Suppressor macrophage treated with lipopolysaccharide for 1 hour (primary cell): ENCODE data around the gene PTPN1.
"Not testable (repeated sequence)": the region's sequence is repeated elsewhere in the genome, so short reads cannot be mapped to it uniquely, and the experiment has no call there.

Experiments used
- DNase-seq, 3 donors: peaks; one replicate each; pipeline ENCODE4 v3.0.0-alpha.2; 2020 to 2022

PTPN1 gene

DNA sequence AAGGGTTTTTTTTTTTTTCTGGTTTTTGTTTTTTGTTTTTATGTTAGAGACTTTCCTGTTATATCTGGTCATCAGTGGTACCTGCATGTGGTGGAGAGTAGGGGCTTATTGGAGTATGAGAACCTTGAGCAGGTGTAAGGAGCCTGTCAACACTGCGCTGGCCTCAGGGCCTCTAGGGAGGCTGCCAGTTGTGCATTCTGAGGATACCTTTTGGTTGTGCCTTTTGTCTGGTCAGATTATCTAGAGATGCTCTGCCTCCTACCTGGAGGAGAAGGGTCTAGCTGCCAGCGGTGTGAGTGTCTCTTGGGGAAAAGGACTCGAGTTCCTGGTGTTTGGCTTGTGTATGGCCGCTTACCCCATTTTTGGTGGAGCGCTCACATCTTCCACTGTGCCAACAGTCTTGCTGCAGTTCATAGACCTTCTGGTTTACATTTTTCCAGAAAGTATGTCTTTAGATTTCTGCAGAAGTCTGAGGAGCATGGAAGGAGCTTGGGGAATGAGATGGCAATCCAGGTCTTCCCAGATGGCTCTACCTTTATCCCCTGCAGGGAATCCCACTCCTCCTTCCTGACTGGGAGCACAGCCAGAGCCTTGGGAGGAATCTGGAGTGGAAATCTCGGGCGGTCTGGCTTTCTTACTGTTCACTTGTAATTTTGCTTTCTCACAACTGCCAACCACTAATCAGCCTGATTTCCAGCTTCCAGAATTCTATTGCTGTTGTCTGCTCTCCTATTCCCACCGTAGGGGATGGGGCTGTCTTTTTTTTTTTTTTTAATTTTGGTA, 49.9 kb downstream of the PTPN1 start:
- no peak for DNase-seq

DNA sequence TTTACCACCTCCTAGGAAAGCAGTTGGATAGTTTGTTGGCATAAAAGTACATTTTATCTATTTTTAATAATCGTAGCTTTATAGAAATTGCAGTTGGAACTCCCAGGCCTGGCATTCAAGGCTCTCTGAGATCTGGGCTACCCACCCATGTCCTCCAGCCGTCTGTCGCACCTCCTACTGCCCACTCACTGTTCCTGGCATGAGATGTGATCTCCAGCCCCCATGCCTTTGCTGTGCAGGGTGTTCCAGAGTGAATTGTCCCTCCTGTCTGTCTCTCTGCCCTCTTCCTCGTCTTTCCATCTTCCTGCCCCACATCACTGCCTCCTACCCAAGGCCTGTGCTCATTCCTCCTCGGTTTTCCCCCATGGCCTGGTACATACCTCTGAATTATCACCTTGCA, 50.7 kb downstream of the PTPN1 start:
- DNase-seq = no peak

DNA sequence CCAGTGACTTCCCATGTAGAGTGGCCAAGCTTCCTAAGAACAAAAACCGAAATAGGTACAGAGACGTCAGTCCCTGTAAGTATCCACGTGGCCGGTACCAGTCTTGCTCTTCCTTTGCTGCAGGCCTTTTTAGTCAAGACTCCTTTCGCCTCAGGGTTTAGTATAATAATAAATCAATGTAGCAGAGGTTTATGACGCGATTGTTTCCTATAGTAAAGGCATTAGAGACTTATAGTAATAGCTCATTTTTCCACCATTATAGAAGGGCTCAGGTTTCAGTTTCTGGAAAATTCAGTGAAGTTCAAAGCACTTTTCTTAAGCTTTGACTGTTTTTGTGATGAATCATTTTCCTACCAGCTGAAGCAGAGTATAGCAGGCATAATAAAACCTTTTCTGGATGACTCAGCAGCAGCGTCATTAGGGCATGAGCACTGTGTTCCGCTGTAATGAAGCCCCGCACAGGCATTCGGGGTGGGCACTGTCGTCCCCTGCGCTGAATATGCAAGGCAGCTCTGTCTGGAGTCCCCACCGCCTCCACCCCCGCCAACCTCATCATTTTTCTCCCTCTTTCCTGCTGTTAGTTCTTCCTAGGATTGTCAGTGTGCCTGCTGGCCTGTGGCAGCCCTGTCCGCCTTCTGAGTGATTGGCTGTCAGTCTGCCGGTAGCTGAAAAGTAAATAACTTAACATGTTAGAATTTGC, 51.3 kb downstream of the PTPN1 start:
- peak in 2 of 3 donors; percentile 45 to 58 for DNase-seq

DNA sequence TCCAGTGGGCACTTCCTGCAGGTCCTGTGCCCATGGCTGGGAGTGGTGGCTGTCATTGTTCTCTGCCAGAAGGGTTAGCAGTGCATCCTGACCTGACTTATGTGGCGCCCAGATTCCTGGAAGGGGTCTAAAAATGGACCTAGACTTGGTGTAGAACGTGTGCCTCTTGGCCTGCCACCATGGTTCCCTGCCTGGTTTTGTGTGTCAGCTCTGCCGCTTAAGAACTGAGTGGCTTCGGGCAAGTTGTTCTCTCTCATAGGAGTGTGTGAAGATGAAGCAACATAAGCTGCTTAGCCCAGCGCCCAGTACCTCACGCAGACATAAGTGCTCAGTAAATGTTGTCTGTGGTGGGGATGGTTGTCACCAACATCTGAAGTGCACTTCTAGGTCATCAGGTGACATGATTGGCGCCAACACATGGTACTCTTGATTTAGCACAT, 52.1 kb downstream of the PTPN1 start:
- no peak for DNase-seq

DNA sequence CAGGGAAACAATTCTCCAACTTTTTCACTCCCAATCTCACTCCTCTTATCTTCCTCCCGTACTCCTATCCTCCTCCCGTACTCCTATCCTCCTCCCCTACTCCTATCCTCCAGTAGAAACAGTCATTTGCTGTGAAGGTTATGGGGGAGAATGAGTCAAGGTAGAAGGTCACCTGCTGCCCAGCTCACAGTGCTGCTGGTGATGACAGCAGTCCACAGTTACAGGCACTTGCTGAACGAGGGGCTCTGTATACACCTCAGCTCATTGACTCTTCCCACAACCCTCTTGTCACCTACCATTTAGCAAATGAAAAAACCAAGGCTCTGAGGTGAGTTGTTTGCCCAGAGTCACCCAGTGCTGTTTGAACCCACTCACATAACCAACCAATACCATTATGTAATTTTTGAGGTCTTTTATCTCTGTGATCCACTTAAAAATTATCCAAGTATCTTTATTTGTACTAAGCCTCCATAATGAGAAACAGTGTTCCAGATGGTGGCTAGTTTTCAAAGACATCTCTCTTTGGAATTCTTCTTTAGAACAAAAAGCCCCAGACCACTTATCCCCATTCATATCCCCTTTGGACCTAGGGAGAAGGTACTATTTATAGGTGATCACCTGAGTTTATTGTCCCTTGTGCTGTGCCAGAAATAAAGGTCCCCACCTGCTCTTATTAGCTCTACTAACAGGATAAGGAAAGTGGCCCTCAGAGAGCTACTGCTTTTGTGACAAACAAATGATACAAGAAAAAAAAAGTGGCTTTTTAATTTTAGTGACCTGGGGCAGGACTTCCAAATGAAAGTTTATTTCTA, 53.2 kb downstream of the PTPN1 start:
- DNase-seq = no peak

DNA sequence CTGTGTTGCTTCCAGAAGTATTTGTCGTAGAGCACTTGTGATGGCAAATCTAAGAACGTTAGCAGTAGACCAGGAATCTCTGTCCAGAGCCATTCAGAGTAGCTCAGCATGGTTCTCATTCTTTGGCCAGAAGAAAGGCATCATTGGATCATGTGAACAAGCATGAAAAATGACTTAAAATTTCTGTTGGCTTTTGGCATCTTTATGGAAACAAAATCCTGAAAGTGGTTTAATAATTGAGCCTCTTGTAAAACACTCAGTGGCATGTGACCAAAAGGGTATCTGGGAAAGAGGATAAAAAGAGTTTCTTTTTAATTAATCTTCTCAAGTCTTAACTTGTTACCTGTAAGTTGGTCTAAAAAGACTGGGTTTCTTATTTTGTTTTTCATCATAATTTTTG, 55.2 kb downstream of the PTPN1 start:
- DNase-seq = no peak

DNA sequence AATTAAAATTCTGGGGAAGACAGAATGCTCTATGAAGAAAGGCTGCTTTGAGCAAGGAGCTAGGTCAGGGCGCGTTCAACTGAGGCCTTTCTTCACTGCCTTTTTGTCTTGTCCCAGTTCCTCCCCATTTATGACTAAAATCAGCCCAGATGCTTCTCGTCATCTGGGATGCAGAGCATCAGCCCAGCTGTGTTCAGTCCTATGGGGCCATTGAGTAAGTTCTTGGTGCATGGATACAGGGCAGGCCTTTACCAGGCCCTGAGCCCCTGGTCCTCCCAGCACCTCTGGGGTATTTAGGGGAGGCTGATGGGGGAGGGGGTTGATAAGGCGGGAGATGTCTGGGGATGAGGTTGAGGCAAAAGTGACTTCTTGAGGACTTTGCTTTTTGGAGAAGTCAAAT, 55.7 kb downstream of the PTPN1 start:
- DNase-seq = no peak

DNA sequence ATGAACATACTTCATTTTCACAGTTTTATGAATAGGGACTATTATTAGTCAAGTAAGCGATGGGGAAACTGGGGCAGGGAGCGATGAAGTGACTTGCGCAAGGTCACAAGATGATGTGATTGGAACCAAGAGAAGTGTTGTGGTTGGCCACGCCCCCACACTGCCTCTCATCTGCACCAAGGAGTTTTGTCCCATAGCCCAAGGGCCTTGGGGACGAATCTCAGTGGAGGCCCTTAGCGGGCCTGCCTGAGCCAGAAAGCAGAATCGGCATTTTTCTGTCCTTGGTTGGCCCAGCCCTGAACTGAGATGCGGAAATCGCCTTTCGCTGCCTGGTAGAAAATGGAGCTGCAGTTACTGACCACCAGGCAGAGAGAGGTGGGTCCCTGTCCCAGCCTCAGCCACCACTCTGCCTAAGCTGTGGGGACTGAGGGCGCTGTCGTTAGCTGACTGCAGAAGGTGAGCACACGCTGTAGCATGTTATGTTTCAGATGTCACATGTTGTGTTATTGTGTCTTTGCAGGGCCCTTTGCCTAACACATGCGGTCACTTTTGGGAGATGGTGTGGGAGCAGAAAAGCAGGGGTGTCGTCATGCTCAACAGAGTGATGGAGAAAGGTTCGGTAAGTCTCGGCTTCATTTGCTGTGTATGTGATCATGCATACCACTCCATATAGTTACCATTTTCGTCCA, 57.8 kb downstream of the PTPN1 start:
- peak; percentile 68 to 74 (median 71) for DNase-seq

DNA sequence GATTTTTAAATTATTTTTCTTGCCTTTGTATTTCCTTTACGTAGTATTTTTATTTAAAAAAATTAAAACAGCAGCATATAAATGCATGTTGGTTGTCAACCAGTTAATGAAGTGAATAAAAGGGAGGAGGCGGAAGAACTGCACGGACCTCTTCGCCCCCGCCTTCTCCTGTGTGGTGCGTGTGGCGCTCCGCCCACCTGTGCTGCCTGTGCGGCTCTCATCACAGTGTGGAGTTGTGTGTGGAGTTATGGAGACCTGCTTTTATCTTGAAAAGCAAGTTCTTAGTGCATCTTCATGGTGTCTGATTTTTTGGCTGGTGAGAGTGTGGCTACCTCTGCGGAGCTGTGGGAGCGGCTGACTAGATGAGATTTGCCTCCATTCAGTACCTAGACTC, 58.4 kb downstream of the PTPN1 start:
- no peak for DNase-seq

DNA sequence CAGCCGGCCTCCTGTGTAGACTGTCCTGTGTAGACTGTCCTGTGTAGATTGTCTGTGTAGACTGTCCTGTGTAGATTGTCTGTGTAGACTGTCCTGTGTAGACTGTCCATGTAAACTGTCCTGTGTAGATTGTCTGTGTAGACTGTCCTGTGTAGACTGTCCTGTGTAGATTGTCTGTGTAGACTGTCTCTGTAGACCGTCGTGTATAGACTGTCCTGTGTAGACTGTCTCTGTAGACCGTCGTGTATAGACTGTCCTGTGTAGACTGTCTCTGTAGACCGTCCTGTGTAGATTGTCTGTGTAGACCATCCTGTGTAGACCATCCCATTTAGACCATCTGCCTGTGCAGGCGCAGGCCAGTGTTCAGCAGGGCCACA, 59.3 kb downstream of the PTPN1 start:
- DNase-seq = not testable (repeated sequence)

DNA sequence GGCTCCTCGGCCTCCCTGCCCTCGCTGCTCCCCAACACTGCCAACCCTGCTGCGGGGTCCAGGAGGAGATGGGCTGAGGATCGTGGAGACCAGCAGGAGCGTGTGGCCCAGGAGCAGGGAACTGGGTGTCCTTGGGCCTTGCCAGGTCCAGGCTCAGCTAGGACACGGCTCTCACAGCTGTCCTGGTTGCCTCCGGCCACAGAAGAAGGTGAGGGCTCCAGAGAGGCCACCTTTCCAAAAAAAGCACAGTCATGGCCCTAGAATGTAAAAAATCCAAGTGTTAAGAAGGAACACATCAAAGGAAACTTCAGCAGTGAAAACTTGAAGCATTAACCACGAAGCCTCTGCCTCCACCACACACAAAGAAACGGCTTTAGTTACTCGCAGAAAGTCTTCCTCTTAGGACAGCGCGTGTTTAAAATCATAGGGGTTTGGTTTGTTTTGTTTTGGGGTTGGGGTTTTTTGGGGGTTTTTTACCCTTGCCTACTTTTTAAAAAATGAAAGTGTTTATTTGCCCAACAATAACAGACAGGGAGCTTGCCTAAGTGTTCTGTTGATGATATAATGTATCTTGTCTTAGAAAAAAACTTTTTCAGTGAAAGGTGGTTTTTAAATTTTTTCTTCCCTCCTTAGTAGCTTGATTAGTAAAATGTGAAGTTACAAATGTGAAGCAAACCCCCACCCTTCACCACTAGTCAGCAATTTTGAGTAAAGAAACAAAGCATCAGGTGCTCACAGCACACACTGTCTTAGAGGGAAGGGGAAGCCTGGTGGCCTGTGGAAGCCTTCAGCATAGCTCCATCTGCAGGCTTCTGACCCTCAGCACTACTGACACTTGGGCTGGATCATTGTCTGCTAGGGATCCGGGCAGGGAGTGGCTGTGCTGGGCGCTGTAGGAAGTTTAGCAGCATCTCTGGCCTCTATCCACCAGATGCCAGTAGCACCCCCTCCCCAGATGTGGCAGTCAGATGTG, 60.0 kb downstream of the PTPN1 start:
- DNase-seq = peak; percentile 63 to 78 (median 69)

DNA sequence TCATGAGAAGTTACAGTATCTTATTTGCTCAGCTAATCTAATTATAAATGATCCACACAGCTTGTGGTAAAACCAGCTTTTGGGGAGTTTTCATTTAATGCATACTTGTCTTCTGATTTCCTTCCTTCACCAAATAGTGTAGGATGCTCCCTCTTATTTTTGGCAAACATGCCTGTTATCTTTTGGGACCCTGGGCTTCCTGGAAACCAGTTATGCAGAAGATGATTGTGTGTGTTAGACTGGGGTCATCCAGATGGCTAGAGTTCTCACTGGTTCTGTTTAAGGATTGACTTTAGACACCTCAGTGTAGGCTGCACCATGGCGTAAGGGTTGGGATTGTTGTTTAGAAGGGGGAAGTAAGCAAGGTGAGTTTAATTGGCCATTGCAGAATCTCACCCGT, 61.3 kb downstream of the PTPN1 start:
- DNase-seq = no peak

DNA sequence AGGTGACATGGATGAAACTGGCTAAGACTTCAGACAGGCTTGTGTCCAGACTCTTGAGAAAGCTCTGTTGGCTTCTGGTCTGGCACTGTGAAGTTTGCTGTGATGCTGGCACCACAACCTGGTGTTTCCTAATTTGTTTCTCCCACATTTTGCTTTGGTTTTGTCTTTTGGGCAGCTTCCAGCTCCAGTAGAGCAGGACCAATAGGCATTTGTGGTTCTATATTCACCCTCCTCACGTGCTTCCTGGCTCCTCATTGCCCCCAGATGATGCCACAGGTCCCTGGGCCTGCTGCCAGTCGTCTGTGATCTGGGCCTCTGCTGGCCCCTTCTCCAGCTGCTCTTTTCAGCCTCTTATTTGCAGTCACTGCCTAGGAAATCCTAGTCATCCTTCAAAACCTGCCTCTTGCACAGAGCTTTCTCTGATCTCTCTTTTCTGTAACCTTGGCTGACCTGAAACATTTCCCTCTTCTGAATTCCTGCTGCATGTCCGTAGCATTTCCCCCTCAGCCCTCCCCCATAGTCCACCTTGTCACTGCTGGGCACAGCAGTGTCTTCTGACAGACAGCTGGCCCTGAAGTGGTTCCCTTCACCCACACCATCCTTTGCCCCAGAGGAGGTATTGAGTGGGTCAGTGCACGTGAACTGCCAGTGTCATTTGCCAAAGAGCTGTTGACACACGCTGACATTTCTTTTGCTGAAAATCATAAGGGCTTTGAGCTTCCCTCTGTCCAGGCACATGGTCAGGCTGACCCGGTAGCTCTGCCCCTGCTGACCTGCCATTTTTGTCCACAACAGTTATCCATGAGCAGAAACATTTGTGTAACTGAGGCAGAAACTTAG, 63.0 kb downstream of the PTPN1 start:
- peak; percentile 53 to 69 (median 63) for DNase-seq

DNA sequence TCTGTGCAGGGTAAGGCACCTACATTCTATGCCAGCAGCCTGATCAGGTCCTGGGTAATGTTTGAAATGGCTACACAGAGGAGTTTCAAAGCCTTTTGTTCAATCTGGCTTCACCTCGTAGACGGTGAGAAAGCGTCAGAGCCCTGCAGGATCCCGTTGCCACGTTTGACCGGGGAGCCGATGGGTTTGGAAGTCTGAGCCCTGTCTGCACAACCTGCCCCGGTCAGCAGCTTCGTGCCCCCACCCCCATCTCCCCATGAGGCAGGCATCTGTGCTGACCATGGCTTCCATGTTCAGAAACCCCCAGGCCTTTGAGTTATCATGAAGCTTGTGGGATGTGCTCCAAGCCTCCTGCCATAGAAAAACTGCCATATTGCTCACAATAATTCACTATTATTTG, 63.9 kb downstream of the PTPN1 start:
- no peak for DNase-seq

DNA sequence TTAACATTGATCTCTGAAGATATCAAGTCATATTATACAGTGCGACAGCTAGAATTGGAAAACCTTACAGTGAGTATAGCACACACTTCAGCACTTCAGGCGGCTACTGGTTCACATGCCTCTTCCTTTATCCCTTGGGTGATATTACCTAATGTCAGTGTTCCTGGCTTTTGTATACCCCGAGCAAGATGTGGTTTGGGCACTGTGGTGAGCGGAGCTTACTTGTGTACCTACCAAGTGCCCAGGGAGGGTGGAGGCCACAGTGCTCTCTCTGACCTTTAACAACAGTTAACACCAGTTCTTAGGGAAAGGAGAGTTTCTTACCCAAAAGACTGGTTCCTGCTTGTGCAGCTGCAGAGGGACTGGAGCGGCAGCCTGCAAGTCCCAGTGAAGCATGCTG, 64.4 kb downstream of the PTPN1 start:
- no peak for DNase-seq

DNA sequence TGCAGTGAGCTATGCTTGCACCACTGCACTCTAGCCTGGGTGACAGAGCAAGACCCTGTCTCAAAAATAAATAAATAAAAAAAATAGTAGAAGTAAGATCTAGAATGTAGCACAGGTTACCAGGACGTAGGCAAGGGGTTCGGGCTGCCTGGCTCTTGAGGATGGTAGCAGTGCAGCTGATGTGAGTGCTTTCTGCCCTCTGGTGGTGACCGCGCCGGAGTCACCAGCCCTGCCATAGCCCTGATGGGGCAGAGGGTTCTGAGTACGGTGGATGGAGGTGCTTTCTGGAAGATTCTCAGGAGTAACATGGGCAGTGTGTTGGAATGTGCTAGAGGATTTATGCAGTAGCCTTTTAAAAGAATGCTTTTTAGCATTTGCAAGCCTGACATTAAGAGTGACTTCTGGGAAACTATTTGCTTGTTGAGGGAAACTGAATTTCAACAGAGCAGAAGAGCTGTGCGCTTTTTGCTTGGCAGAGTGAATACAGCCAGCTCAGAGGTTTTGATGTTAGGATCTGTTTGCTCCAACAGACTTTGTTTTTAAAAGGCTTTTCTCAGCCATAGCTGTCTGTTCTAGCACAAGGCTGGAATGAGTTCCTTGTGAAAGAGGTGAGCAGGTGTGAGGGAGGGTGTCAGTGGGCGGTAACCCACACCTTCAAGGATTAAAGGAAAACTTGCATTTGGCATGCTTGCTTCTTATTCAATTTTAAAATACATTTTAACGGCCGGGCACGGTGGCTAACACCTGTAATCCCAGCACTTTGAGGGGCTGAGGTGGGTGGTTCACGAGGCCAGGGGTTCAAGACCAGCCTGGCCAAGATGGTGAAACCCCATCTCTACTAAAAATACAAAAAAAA, 65.9 kb downstream of the PTPN1 start:
- peak; percentile 51 to 70 (median 65) for DNase-seq

DNA sequence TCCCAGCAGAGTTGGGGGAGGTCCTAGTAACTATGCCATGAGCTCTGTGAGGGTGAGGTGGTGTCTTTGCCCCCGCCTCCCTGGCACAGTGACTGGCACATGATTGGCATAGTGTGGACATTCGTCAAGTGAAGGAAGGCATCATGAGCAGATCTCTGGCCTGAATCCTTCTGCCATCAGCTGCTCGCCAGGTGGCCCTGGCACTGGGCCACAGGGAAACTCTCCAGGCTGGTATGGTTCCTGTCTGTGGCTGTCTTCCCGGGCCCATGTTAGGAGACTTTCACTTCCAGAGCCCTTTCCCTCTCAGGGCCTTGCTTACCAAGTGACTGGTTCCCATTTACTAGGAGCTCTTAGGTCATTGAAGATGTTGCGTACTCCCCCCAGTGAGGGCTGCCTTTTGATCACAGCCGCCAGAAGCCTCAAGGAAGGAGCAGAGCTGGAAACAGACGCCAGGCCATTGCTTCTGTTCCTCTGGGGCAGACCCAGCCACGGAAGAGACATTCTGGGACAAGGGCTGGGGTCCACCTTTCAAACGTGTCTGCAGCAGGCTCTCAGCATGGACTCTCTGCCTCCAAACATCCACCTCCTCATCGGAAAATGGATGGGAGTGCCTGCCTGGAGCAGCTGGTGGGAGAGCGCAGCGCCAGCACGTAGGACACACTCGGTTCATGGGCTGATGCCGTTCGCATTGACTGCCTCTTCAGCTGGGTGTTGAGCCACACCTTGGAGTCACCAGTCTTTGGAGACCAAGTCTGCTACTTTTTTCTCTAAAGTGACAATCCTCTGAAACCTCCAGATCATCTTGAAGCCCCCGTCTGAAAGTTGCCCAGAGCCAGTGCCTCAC, 67.2 kb downstream of the PTPN1 start:
- no peak for DNase-seq

DNA sequence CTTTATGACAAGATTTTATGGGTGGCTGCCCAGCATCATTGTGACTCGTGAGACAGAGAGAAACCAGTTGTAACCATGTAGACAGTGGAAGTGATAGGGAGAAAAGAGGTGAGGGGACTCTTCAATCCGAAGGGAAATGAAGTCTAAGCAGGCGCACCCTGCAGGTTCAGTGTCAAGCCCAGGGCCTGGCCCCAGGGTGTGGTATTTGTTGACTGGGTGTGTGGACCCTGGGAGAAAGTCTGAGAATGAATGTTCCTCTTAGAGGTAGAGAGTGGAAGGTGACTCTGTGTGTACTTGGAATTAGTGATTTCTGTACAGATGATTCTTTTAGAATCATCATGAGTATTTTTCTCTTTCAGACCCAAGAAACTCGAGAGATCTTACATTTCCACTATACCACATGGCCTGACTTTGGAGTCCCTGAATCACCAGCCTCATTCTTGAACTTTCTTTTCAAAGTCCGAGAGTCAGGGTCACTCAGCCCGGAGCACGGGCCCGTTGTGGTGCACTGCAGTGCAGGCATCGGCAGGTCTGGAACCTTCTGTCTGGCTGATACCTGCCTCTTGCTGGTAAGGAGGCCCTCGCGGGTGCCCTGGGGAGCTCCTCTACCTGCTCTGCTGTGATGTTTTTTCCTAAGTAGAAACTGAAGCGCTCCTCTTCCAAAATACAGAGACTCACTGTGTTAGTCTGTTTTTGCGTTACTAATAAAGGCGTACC, 68.0 kb downstream of the PTPN1 start:
- DNase-seq = no peak
